Measurements from ENCODE around the gene ZNF546. TPM values are rescaled to one million over a fixed set of nuclear protein-coding genes. Genes with fewer than 3 reads are reported as not detected.

ZNF546 gene
- total and polyA plus RNA-seq, 2 donors (not counting 3 experiments of a cell fraction or from before 2014, with no cell fraction given): 1.0 to 4.3 TPM

DNA sequence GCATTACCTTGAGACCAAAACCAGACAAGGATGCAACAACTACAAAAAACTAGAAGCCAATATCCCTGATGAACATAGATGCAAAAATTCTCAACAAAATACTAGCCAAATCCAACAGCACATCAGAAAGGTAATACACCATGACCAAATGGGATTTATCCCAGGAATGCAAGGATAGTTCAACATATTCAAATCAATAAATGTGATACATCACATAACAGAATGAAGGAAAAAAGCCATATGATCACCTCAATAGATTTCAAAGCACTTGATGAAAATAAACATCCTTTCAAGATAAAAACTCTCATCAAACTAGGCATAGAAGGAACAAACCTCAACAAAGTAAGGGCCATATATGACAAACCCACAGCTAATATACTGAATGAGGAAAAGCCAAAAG is 10.2 kb upstream of the ZNF546 start:
- Histone ChIP-seq H3K9ac (replicated peaks; ENCODE audit: extremely low read depth, insufficient read depth, low read length) (no peak overlapping the region), H3K79me2 (ENCODE audit: control insufficient read depth, insufficient read depth, low read length) (peaks cover 7% of the 10 kb centered on the region), H4K20me1 (replicated peaks; ENCODE audit: control insufficient read depth, extremely low read depth, insufficient read depth, low read length) (no peaks in the 10 kb centered on the region), H3K4me1 (ENCODE audit: control insufficient read depth, extremely low read depth, insufficient read depth, low read length) (no peaks in the 10 kb centered on the region), H3K27me3 (ENCODE audit: control insufficient read depth in 2 of 2, insufficient read depth in 2 of 2, low read length in 2 of 2) (no peaks in the 10 kb centered on the region), H3K9me1 (replicated peaks; ENCODE audit: control insufficient read depth, extremely low read depth, insufficient read depth, low read length) (no peaks in the 10 kb centered on the region), H2AFZ (ENCODE audit: low read depth, low read length) (no peak overlapping the region), H3K4me2 (ENCODE audit: insufficient read depth, low read length) (no peak overlapping the region), H3K36me3 (ENCODE audit: control insufficient read depth in 2 of 2, extremely low read depth in 1 of 2, insufficient read depth in 2 of 2, low read length in 2 of 2) (no peaks in the 10 kb centered on the region), H3K4me3 (replicated peaks in 1 of 3; ENCODE audit: insufficient read depth in 1 of 3, low read depth in 1 of 3, low read length in 3 of 3) (no peak overlapping the region), H3K27ac (ENCODE audit: insufficient read depth, low read depth, low read length) (no peak overlapping the region), H3K9me3 (replicated peaks; ENCODE audit: control insufficient read depth, insufficient read depth, low read length) (peaks cover 4% of the 10 kb centered on the region)
- BruUV-seq (replicated peaks): no TSS peak
- dilution Hi-C loops (cut with MboI; ENCODE audit: extremely low pct_ligation_motif_present, low sequenced_read_pairs): no loop called here
- DNase-seq (ENCODE audit: low read depth, low spot score): no peak
- TF ChIP-seq POLR2AphosphoS5 (IDR thresholded peaks at IDR 0.05; ENCODE audit: insufficient read depth, low read depth, low read length): no peak
- no peak for TF ChIP-seq MYC (IDR thresholded peaks at IDR 0.05; ENCODE audit: low read depth, low read length)
- TF ChIP-seq MAX (IDR thresholded peaks at IDR 0.05; ENCODE audit: insufficient read depth, insufficient read length): no peak
- no peak for TF ChIP-seq POLR2A (IDR thresholded peaks at IDR 0.05; ENCODE audit: low read depth, low read length)
- TF ChIP-seq JUN (IDR thresholded peaks at IDR 0.05; ENCODE audit: borderline replicate concordance, insufficient read depth, insufficient read length, low read depth): no peak
- CTCF ChIA-PET: no interaction called here
- intact Hi-C loops (cut with micrococcal nuclease): no loop called here
- FAIRE-seq: no peak
- POLR2A ChIA-PET: no interaction called here

- no peaks in the 10 kb centered on the region for H3K27me3 ChIP-seq (ENCODE audit: control insufficient read depth in 2 of 2, insufficient read depth in 2 of 2, low read length in 2 of 2)
- no peaks in the 10 kb centered on the region for H3K36me3 ChIP-seq (ENCODE audit: control insufficient read depth in 2 of 2, extremely low read depth in 1 of 2, insufficient read depth in 2 of 2, low read length in 2 of 2)
- H3K9me3 ChIP-seq (replicated peaks; ENCODE audit: control insufficient read depth, insufficient read depth, low read length): peaks cover 4% of the 10 kb centered on the region
- CTCF ChIA-PET: no interaction called here
- peaks cover 9% of the 10 kb centered on the region for H3K79me2 ChIP-seq (ENCODE audit: control insufficient read depth, insufficient read depth, low read length)
- no peak overlapping the region for H3K9ac ChIP-seq (replicated peaks; ENCODE audit: extremely low read depth, insufficient read depth, low read length)
- no peak overlapping the region for H3K4me3 ChIP-seq (replicated peaks in 1 of 3; ENCODE audit: insufficient read depth in 1 of 3, low read depth in 1 of 3, low read length in 3 of 3)
- POLR2A ChIA-PET: no interaction called here
- FAIRE-seq (no peak), DNase-seq (ENCODE audit: low read depth, low spot score) (no peak)
- intact Hi-C loops (cut with micrococcal nuclease): no loop called here
- no peaks in the 10 kb centered on the region for H3K9me1 ChIP-seq (replicated peaks; ENCODE audit: control insufficient read depth, extremely low read depth, insufficient read depth, low read length)
- H3K4me2 ChIP-seq (ENCODE audit: insufficient read depth, low read length): no peak overlapping the region
- TF ChIP-seq GATA2 (IDR thresholded peaks at IDR 0.05; ENCODE audit: insufficient read depth, insufficient read length, low read depth, low read length): no peak
- no peak for TF ChIP-seq MYC (IDR thresholded peaks at IDR 0.05; ENCODE audit: low read depth, low read length)
- no peak for TF ChIP-seq JUN (IDR thresholded peaks at IDR 0.05; ENCODE audit: borderline replicate concordance, insufficient read depth, insufficient read length, low read depth)
- TF ChIP-seq, protein P1, sequence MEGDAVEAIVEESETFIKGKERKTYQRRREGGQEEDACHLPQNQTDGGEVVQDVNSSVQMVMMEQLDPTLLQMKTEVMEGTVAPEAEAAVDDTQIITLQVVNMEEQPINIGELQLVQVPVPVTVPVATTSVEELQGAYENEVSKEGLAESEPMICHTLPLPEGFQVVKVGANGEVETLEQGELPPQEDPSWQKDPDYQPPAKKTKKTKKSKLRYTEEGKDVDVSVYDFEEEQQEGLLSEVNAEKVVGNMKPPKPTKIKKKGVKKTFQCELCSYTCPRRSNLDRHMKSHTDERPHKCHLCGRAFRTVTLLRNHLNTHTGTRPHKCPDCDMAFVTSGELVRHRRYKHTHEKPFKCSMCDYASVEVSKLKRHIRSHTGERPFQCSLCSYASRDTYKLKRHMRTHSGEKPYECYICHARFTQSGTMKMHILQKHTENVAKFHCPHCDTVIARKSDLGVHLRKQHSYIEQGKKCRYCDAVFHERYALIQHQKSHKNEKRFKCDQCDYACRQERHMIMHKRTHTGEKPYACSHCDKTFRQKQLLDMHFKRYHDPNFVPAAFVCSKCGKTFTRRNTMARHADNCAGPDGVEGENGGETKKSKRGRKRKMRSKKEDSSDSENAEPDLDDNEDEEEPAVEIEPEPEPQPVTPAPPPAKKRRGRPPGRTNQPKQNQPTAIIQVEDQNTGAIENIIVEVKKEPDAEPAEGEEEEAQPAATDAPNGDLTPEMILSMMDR (IDR thresholded peaks at IDR 0.05; ENCODE audit: extremely low read depth in 1 of 2, insufficient read depth in 1 of 2, low read depth in 1 of 2, low read length in 2 of 2): no peak
- no peak for TF ChIP-seq POLR2AphosphoS5 (IDR thresholded peaks at IDR 0.05; ENCODE audit: insufficient read depth, low read depth, low read length)
- TF ChIP-seq MAX (IDR thresholded peaks at IDR 0.05; ENCODE audit: insufficient read depth, insufficient read length): no peak
- no peak for TF ChIP-seq FOS (IDR thresholded peaks at IDR 0.05; ENCODE audit: borderline replicate concordance, insufficient read depth, low read length)
- TF ChIP-seq POLR2A (IDR thresholded peaks at IDR 0.05; ENCODE audit: low read depth, low read length): no peak
- no peak for TF ChIP-seq EZH2 (IDR thresholded peaks at IDR 0.05; ENCODE audit: borderline replicate concordance, low read depth, low read length, severe bottlenecking)
- no peak overlapping the region for H3K27ac ChIP-seq (ENCODE audit: insufficient read depth, low read depth, low read length)
- no TSS peak for BruUV-seq (replicated peaks)
- dilution Hi-C loops (cut with MboI; ENCODE audit: extremely low pct_ligation_motif_present, low sequenced_read_pairs): no loop called here
- no peak overlapping the region for H2AFZ ChIP-seq (ENCODE audit: low read depth, low read length)
- no peaks in the 10 kb centered on the region for H3K4me1 ChIP-seq (ENCODE audit: control insufficient read depth, extremely low read depth, insufficient read depth, low read length)
- H4K20me1 ChIP-seq (replicated peaks; ENCODE audit: control insufficient read depth, extremely low read depth, insufficient read depth, low read length): no peaks in the 10 kb centered on the region
Observed at GRCh38 chr19:39987167-39987566, 9.7 kb upstream of the ZNF546 start.

Measured in endothelial cell of umbilical vein (primary cell).